Measurements from ENCODE around the gene NELL2. TPM values are rescaled to one million over a fixed set of nuclear protein-coding genes. Genes with fewer than 3 reads are reported as not detected.

The NELL2 gene
- total and polyA plus RNA-seq, 2 donors from 2014 or later, result 0.30 to 3.3 TPM

GRCh38 chr12:44571006-44571550, 305.0 kb downstream of the NELL2 start:
- TF ChIP-seq, protein P1, sequence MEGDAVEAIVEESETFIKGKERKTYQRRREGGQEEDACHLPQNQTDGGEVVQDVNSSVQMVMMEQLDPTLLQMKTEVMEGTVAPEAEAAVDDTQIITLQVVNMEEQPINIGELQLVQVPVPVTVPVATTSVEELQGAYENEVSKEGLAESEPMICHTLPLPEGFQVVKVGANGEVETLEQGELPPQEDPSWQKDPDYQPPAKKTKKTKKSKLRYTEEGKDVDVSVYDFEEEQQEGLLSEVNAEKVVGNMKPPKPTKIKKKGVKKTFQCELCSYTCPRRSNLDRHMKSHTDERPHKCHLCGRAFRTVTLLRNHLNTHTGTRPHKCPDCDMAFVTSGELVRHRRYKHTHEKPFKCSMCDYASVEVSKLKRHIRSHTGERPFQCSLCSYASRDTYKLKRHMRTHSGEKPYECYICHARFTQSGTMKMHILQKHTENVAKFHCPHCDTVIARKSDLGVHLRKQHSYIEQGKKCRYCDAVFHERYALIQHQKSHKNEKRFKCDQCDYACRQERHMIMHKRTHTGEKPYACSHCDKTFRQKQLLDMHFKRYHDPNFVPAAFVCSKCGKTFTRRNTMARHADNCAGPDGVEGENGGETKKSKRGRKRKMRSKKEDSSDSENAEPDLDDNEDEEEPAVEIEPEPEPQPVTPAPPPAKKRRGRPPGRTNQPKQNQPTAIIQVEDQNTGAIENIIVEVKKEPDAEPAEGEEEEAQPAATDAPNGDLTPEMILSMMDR (IDR thresholded peaks at IDR 0.05; ENCODE audit: borderline replicate concordance, extremely low read depth, insufficient read depth), result no peak
- peak in 2 of 5 donors; percentile 22 to 23 for DNase-seq
- no peak for FAIRE-seq
- H3K9me3 ChIP-seq (ENCODE audit: control insufficient read depth in 2 of 3, insufficient read depth in 1 of 3, low read length in 3 of 3), result no peaks in the 10 kb centered on the region
- no peak overlapping the region for H3K9ac ChIP-seq (ENCODE audit: low read length in 3 of 3)
- H3K27ac ChIP-seq (ENCODE audit: low read depth in 2 of 2, low read length in 2 of 2), result no peak overlapping the region
- H3K27me3 ChIP-seq (ENCODE audit: control insufficient read depth, insufficient read depth, low read length), result no peaks in the 10 kb centered on the region
- no peaks in the 10 kb centered on the region for H3K4me1 ChIP-seq (ENCODE audit: control insufficient read depth in 2 of 3, insufficient read depth in 2 of 3, low read depth in 1 of 3, low read length in 3 of 3)
- no peaks in the 10 kb centered on the region for H3K36me3 ChIP-seq (ENCODE audit: control insufficient read depth in 2 of 3, insufficient read depth in 3 of 3, low read length in 3 of 3)
- intact Hi-C loops (cut with DNase I), result no loop called here
- no peak overlapping the region for H3K4me3 ChIP-seq (ENCODE audit: low read length in 3 of 3)

DNA sequence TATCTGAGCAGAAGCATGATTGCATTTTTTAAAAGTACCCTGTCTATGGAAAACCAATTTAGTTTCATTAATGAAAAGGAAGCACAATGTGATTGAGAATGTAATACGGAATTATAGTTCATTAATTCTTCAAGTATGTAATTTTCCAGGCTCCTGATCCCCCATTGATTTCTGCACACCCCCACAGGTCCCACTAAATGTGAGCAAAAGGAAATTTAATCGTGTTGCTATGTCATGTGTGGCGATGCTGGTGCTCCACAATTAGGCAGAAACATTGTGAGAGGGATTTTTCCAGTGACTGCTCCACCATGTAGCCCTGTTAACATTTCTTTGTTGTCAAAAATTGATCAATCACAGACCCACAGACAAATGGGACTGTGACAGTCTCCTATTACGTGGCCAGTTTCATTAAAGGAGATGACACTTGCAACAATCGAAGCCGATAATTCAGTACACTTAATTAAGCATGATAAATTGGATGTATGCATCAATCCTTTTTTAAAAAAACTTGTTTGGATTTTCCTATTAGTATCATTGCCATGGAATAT, 306.0 kb downstream of the NELL2 start:
- TF ChIP-seq, protein P1 (IDR thresholded peaks at IDR 0.05; ENCODE audit: borderline replicate concordance, extremely low read depth, insufficient read depth), result no peak
- H3K9ac ChIP-seq (ENCODE audit: low read length in 3 of 3), result no peak overlapping the region
- FAIRE-seq, result no peak
- H3K9me3 ChIP-seq (ENCODE audit: control insufficient read depth in 2 of 3, insufficient read depth in 1 of 3, low read length in 3 of 3), result no peaks in the 10 kb centered on the region
- no peak overlapping the region for H3K4me3 ChIP-seq (ENCODE audit: low read length in 3 of 3)
- no peaks in the 10 kb centered on the region for H3K36me3 ChIP-seq (ENCODE audit: control insufficient read depth in 2 of 3, insufficient read depth in 3 of 3, low read length in 3 of 3)
- H3K27ac ChIP-seq (ENCODE audit: low read depth in 2 of 2, low read length in 2 of 2), result no peak overlapping the region
- intact Hi-C loops (cut with DNase I), result no loop called here
- H3K27me3 ChIP-seq (ENCODE audit: control insufficient read depth, insufficient read depth, low read length), result no peaks in the 10 kb centered on the region
- DNase-seq, result peak in 2 of 5 donors; percentile 11 to 19
- no peaks in the 10 kb centered on the region for H3K4me1 ChIP-seq (ENCODE audit: control insufficient read depth in 2 of 3, insufficient read depth in 2 of 3, low read depth in 1 of 3, low read length in 3 of 3)

GRCh38 chr12:44565163-44565562, 311.0 kb downstream of the NELL2 start:
- H3K4me1 ChIP-seq (ENCODE audit: control insufficient read depth in 2 of 3, insufficient read depth in 2 of 3, low read depth in 1 of 3, low read length in 3 of 3), result no peaks in the 10 kb centered on the region
- DNase-seq (no peak), FAIRE-seq (no peak)
- H3K36me3 ChIP-seq (ENCODE audit: control insufficient read depth in 2 of 3, insufficient read depth in 3 of 3, low read length in 3 of 3), result no peaks in the 10 kb centered on the region
- H3K9me3 ChIP-seq (ENCODE audit: control insufficient read depth in 2 of 3, insufficient read depth in 1 of 3, low read length in 3 of 3), result no peaks in the 10 kb centered on the region
- H3K27ac ChIP-seq (ENCODE audit: low read depth in 2 of 2, low read length in 2 of 2), result no peak overlapping the region
- H3K4me3 ChIP-seq (ENCODE audit: low read length in 3 of 3), result no peak overlapping the region
- H3K27me3 ChIP-seq (ENCODE audit: control insufficient read depth, insufficient read depth, low read length), result no peaks in the 10 kb centered on the region
- TF ChIP-seq, protein P1 (IDR thresholded peaks at IDR 0.05; ENCODE audit: borderline replicate concordance, extremely low read depth, insufficient read depth), result no peak
- intact Hi-C loops (cut with DNase I), result no loop called here
- no peak overlapping the region for H3K9ac ChIP-seq (ENCODE audit: low read length in 3 of 3)

DNA sequence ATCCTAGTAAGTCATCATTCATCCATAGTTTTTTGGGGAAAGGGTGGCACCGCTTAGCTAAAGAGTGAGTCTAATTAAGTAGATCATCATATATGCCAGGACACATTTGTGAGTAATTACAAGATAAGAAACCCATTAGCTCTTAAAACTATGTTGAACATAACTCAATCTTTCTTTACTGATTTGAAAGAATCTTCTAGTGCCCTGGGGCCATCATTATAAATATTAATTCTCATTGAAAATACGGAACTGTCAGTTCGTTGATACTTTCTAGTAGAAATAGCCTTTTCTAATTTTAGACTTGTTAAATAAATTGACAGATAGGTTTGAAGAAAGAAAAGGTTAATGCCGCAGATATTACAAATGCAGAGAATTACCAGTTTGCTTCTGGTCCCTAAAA, 312.6 kb downstream of the NELL2 start:
- Histone ChIP-seq H3K27ac (ENCODE audit: low read depth in 2 of 2, low read length in 2 of 2) (no peak overlapping the region), H3K36me3 (ENCODE audit: control insufficient read depth in 2 of 3, insufficient read depth in 3 of 3, low read length in 3 of 3) (no peaks in the 10 kb centered on the region), H3K9me3 (ENCODE audit: control insufficient read depth in 2 of 3, insufficient read depth in 1 of 3, low read length in 3 of 3) (no peaks in the 10 kb centered on the region), H3K9ac (ENCODE audit: low read length in 3 of 3) (no peak overlapping the region), H3K27me3 (ENCODE audit: control insufficient read depth, insufficient read depth, low read length) (no peaks in the 10 kb centered on the region), H3K4me3 (ENCODE audit: low read length in 3 of 3) (no peak overlapping the region), H3K4me1 (ENCODE audit: control insufficient read depth in 2 of 3, insufficient read depth in 2 of 3, low read depth in 1 of 3, low read length in 3 of 3) (no peaks in the 10 kb centered on the region)
- FAIRE-seq, result no peak
- intact Hi-C loops (cut with DNase I), result no loop called here
- TF ChIP-seq, protein P1 (IDR thresholded peaks at IDR 0.05; ENCODE audit: borderline replicate concordance, extremely low read depth, insufficient read depth), result no peak
- DNase-seq, result no peak
